ENCODE measurements around the gene MAMLD1.

The MAMLD1 gene

DNA sequence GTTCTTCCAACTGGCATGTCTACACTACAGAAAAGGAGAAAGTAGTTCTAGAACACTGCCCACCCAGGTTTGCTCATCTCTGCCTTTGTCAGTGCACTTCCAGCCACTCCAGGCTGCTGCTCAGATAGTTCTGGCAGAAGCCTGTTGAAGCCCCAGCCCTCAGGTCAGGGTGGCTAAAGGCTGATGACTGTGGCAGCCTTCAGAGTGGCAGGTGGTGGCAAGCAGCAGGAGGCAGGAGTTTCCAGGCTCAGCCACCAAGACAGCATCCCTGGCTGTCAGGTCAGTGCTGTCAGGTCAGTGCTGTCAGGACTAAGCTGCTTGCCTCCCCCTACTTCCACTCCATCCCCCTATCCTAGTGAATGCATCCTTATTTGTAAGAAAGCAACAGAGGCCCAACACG, 100.4 kb downstream of the MAMLD1 start:
- no peak for DNase-seq

DNA sequence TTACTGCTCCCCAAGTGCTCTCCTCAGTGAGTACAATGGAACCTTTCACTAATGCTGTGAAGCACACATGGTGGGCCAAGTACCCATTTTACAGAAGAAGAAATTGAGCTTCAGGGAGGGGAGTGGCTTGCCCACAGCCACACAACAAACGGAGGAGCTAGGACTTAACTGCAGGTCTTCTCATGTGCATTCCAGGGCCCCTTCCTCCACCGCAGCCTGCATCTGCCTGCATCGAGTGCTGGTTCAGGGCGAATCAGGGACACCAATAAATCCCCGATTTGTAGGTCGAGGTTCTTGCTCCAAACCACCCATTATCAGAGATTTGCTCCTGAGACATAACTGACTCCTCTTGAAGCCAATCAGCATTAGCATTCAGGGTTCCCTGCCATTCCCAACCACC, 100.9 kb downstream of the MAMLD1 start:
- DNase-seq = no peak

DNA sequence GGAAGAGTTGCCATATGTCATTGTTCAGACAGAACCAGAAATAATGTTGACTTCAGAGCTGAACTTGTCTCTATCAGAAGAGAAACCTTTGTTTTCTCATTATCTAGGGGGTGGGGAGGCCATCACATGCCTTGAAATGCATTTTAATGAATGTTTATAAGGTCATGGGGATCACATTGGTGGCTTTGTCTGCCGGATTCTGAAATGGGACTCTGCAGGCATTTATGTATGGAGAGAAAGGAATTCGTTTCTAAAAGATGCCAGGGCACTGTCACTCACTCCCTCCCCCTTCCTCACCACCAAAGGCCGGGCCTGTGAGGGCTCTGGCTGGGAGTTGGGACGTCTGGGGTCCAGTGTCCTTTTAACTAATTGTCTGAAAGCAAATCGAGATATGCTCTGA, 102.2 kb downstream of the MAMLD1 start:
- no peak for DNase-seq

DNA sequence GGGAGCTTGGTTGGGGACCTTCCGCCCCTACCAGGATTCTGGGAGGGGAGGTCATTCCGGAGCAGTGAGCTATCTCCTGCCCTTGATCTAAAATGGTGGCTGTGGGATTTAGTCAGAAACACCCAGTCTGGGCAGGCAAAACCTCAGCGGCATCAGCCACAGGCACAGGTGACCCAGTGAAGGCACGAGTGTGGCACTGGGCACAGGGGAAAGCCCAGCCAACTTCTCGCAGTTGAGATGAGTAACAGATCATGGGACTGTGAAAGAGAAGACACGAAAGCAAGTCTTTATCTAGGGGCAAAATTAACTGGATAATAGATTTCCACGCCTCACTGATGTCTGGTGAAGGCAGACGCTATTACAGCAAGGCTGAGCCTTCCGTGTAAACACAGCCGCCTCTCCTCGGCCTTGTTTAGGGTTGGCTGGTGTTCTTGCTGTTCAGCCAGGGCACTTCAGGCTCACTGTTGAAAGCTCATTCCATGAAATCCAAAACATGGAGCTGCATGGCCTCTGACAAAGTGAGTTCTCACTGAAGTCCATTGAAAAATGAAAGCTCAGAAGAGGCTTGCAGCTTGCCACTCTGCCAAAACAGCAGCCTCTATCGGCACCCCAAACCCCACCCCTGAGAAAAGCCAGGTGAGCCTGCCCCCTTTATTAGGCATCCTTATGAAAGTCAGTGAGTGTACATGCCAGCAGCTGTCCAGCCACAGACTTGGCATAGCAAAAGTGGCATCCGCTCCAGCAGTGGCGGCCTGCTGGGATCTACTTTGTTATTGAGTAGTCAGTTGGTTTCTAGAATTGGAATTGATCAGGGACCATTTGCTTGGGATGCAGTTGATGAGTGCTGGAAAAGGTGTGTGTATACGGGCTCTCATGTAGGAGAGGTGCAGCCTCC, 103.0 kb downstream of the MAMLD1 start:
- no peak for DNase-seq

DNA sequence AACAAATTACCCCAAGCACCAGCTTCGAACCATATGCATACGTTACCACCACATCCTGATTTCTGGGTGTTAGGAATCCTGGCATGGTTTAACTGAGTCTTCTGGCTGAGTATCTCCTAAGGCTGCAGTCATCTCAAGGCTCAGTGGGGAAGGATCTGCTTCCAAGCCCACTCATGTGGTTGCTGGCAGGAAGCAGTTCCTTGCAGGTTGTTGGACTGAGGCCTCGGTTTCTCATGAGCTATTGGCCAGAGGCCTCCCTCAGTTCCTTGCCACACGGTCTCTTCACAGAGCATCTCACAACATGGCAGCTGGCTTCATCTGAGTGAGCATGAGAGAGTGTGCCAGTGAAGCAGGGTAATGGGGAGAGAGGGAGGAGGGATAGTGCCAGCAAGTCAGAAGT, 109.2 kb downstream of the MAMLD1 start:
- no peak for DNase-seq

DNA sequence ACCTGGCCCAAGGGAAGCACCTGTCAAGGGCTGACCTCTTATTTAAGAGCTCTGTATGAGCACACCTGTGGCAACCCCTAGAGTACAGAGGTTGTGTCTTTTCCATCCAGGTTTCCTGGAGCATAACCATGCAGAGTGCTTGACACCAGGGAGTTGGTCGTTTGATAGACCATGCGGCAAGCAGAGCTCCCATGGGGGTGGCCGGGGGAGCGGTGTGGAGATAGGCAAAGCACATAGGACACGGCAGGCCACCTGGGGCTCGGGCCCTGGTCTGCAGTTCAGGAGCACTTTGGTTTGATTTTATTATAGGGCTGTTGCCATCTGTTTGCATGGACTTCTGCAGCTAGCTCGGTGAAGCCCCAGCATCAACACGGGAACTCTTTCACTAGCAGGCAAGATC, 110.3 kb downstream of the MAMLD1 start:
- DNase-seq = no peak

DNA sequence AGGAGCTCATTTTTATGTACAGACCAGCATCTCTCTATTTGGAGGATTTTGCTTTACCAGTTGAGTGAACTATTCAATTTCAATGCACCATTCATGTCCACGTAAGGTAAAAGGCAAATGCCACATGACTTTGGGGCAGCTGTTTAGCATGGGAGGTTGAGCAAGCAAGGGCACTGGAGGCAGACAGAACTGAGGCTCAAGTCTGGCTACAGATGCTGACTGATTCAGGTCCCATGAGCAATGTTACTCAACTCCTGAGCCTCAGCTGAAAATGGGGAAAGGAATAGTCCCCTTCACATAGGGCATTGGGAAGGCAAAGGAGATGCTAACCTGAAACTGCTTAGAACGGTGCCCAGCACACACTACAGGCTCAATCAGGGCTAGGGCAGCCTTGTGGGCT, 112.3 kb downstream of the MAMLD1 start:
- DNase-seq = no peak

DNA sequence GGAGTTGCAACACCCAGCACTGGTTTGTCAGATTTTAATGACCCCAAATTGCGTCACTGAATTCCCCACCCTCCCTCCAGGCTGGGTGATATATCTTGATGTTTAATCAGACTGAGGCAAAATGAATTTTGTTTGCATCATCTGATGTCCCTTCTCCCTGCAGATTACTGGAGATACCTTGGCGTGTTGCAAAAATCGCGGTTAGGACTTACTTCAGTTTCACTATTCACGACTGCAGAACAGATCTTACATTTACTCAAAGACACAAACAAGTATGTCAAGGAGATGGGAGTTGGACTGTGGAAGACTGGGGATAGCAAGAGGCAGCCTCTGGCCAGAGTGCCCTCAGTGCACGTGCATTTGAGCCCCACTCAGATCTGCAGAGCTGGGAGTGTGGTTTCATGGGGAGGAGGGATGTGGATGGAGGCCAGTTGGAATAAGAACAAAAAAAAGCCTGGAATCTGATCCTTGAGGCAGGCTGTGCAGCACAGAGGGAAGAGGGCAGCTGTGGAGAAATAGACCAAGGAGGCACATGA, 113.1 kb downstream of the MAMLD1 start:
- no peak for DNase-seq

DNA sequence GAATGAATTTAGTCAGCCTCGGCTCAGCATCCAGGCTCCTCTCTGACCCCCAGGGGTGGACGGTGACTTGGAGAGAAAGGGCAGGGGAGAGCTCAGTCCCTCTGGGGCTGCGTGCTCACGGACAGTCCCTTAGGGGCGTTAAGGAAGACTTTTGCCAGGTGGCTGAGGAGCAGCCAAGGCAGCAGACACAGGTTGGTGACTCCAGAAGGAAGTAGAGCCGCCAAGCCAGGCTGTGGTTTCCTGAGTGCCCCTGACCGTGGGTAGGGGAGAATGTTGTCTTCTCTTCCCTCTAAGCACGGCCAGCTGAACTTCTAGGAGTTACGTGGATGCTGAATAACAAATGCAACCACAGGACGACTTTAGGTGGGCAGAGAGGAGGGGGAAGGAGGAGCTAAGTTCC, 114.3 kb downstream of the MAMLD1 start:
- no peak for DNase-seq

DNA sequence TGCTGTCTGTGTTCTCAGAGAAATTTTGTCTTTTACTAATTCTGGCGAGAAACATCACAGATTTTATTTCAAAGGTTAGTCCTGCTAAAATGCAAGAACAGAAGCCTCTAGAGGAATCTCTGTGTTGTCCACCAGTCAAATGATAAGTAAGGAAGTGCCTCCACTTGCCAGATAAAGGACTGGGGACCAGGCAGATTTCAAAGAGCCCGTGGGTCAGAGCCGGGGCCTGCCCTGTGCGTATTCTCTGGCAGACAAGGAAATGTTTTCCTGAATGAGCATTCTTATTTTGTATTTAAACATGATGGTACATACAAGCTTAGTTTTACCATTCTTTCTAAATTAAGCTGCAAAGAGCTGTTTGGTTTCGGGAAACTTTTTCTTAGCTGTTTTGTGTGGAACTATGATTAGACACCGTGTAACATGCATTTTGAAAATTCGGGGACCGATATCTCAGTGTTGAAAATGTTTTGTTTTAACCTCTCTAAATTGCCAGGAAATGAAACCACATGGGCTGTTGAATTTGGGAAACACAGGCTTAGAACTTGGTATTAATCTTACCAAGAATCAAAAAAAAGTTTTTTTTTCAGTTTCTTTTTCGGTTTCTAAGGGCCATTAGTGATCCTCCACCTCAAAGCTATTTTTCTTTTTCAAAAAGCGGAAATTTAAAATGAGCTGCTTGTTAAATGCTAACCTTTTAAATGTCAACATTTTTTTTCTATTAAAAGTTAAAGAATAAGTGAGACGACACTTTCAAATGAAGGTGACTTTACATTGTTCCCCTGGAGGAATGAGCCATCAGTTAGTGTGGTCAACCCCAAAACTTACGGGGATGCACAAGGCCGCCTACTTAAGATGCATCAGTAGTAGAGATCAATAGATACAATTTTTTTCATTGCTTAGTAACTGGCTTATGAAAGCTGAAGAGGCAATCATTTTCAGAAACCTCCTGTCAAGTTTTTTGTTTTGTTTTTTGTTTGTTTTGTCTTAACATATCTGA, 115.7 kb downstream of the MAMLD1 start:
- DNase-seq = peak; percentile 31

DNA sequence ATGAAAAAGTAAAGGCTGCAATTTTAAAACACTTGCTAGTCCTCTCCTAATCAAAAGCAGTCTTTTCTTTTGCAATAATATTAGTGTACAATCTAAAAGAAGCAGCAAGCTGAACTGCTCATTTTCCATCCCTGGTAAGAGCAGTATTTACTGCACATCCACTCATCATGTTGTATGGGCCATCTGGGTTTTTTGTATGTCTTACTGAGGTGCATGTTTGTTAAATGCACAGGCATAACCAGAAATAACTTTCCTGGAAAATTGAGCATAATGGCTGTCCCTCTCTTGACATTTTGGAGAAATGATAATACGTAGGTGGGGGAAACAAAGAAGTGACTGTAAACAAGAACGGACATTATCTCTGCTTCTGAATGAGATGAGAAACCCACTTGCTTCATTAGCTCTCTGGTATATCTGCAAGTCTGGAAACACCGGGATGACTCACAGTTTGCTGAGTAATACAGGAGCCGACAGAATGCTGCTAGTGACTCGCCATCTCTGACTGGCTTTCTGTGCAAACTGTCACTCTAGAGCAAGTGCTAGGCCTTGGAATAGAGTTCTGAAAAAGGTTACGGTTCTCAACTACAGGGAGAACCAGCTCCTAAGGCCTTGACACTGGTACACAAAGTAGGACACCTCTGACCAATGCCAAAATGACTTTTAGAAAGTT, 119.6 kb downstream of the MAMLD1 start:
- peak; percentile 58 for DNase-seq

DNA sequence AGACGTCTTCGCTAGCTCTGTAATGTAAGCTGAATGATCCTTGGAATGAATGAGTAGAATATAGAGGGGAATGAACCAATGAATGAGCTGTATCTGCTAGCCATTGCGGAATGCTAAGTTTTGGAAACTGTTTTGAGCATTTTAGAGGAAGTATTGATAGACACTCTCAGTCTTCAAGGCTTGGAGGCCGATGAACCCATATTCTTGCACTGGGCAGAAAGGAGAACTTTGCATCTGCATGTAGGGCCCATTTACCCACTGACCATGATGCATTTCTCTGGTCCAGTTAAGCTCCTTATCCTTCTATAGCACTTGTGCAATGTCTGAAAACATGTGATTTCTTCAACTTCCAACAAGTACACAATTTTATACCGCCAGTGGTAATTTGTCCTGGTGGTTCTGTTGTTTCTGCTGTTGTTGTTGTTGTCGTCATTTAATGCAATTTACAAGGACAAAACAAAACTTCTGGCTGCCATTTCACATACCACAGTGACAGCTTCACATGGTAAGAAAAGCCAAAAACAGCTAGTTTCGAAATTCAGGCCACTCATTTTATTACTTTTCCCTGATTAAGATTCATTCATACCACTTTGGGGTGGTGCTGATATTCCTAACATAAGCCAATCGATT, 120.4 kb downstream of the MAMLD1 start:
- DNase-seq = no peak

DNA sequence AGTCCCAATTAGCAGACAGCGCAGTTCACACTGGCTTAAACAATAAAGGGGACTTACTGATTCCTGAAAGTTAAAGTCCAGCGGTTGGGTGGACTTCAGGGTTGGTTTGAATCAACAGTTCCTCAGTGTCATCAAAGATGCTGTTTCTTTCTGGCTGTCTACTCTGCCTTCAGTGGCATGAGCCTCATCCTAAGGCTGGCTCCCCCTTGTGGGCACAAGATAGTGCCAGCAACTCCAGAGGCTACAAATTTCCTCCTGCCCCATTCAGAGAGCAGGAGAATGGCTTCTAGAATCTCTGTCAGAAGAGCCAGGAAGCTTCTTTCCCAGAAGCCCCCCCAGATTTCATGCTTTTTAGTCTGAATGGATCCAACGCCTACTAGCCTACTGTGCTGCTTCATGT, 122.9 kb downstream of the MAMLD1 start:
- DNase-seq = peak; percentile 24

DNA sequence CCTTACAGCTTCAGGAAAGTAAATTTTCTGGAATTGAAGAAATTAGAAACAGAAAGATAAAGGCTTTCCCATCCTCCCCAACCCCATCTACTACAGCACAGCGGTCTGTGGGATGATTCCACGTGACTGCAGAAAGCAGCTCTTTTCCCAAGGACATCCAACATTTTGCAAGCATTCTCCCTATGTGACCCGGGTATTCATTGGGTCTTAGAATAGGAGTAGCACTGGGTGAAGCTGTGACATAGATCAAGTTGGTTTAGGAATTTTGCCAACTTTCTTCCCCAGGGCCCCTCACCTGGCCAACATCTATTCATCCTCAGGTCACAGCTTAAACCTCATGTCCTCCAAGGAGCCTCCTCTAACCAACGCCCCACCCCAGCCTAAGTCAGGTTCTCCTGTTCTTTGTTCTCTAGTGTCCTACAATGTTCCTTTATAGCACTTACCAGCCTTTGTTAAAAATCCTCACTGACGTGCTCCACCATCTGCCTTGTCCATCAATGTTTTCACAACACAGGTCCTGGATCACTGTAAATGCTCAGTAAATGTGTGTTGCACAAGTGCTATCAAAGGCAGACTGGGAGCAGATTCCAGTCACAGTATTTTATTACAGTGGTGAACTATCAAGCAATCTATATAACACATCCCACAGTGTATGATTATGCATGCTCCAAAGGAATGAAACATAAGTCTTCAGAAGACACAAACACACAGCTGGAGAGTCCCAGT, 124.4 kb downstream of the MAMLD1 start:
- no peak for DNase-seq

DNA sequence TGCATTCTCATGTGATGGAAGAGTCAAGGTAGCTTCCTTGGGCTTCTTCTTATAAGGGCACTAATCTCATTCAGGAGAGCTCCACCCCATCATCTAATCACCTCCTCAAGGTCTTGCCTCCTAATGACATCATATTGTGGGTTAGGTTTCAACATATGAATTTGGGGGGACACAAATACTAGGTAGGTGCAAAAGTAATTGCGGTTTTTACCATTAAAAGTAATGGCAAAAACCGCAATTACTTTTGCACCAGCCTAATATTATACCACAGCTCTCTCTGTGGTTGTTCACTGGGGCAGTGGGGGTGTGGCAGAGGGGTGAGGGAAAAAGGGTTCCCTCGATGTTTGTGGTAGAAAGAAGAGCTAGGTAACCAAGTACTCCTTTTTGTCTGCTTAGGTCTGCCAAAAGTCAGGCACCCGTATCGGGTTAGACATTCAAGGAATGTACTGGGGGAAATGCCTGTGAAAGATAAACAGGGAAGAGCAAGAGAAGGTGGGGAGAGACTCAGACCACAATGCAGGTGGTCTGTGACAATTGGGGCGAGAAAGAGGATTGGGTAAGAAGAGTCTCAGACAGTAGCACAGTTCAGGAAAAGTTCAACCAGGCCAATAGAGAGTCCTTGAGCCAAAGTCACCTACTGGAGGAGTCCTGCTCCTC, 126.4 kb downstream of the MAMLD1 start:
- no peak for DNase-seq

DNA sequence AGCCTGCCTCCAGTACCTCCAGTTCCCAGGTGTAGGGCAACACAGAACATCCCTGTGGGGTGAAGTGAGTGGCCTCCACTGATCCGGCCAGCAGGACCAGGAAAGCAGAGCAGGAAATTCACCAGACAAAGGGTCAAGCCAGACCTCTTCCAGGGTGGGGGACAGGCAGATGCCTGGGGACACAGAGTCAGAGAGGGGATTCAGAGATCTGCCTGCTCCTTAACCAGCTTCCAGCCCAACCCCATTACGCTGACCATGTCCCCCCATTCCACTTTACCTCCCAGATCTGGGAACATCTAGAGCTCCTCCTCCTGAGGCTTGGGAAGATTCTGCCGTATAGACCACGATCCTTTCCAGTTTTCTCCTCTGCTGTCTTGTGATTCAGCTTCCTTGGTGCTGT, 132.4 kb downstream of the MAMLD1 start:
- no peak for DNase-seq

DNA sequence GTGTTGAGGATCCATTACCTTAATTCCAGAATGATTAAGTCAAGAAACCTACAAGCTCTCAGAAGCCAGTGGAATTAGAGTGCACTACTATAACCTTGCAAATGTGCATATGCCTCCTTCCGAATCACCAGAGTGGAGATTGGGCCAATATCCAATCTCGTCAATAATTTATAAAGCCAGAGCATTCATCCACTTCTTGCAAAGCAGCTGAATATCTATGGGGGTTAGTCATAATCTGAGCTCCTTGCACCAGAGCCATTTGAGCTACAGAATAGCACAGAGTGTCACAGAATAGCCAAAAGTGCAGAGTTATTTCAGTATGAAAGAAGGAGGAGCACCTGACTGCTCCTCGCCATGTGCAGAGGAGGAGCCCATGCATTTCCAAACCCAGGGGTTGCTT, 136.1 kb downstream of the MAMLD1 start:
- no peak for DNase-seq

DNA sequence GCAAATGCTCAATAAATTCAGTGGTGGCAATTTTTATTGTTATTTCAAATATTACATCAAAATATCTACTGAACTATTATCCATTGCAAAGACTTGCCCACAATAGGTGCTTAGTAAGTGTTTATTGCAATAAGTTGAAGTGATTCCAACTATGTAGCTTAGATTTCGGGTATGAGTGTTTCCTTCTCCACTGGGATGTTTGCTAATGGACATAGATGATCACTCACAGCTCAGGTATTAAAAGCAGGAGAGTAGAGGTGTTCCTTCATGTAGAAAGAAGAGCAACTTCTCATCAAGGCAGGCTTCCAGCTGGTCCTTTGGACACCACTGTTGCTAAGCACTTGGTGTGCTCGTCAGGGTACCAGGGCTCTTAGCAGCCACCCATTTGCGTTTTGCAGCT, 139.0 kb downstream of the MAMLD1 start:
- DNase-seq = no peak

DNA sequence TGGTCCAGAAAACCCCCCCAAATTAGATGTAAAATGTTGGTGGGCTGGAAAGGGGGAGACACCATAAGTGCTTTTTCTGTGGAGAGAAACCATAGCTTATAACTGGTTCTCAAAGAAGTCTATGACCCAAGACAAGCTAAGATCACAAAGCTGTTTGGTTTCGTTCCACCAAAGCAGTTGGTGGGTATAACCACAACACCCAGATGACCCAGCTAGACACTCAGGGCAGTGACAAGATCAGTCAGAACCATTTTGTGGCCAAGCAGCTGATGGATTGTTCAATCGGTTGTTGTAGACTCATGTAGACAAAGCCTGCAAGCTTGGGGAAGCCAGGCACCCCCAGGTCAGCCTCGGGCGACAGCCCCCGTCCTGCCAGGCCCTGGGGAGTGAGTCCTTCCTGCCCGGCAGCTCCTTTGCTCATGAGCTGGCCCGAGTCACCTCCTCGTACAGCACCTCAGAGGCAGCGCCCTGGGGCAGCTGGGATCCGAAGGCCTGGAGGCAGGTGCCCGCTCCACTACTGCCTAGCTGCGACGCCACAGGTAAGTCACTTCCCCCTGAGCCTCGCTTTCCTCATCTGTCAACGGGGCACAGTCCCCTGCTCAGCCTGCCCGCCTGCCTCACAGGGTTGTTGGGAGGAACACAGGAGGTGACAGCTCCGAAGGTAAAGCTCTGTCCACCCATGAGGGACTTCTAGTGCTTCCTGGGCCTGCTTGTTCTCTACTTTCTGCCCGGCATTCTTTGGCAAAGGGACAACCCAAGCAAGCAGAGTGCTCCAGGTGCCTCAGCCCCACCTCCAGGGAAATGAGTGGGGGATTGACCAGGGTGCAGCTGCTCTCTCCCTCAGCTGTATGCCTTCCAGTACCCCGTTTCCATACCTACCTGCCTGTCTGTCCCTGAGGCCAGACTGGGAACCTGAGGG, 140.1 kb downstream of the MAMLD1 start:
- no peak for DNase-seq

DNA sequence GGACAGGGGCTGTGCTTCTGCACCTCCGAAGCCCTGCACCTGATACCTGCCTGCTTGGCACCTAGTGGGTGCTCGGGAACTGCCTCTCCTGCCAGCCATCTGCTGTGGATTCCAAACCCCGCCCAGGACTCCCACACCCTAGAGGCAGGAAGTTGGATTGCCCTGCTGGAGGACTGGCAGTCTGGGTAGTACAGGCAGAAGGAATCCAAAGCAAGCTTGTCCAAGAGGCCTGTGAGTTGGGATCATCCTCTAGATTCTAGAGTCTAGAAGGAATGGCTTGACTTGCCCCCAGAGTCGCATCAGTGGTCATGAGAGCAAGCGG, 140.7 kb downstream of the MAMLD1 start:
- no peak for DNase-seq

All from stimulated activated naive CD4-positive, alpha-beta T cell treated with Interleukin-2 at 50 U/mL for 16 hours (primary cell).